GM19372 (cell line): ENCODE results near the gene HPCAL1.
A peak's percentile ranks its signal among the peaks of the same experiment; 100 is the strongest.

Experiments
- ATAC-seq: cut with Tn5 transposase; IDR thresholded peaks from one replicate; pipeline ENCODE4 v1.9.1; 2021; ENCODE audit warnings: mild to moderate bottlenecking, low read depth, moderate library complexity; ENCODE audit not compliant: unreplicated experiment

Gene HPCAL1

DNA sequence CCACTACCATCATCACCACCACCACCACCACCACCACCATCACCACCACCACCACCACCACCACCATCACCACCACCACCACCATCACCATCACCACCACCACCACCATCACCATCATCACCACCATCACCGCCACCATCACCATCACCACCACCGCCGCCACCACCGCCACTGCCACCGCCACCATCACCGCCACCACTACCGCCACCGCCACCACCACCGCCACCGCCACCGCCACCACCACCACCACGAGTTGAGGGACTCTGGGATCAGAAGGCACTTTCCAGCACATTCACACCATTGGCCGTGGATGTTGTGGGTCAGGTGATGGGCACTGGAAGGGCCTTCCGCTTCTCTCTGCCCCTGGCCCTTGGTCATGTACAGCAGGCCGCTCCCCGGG is 96.7 kb downstream of the HPCAL1 start:
- no peak for ATAC-seq

DNA sequence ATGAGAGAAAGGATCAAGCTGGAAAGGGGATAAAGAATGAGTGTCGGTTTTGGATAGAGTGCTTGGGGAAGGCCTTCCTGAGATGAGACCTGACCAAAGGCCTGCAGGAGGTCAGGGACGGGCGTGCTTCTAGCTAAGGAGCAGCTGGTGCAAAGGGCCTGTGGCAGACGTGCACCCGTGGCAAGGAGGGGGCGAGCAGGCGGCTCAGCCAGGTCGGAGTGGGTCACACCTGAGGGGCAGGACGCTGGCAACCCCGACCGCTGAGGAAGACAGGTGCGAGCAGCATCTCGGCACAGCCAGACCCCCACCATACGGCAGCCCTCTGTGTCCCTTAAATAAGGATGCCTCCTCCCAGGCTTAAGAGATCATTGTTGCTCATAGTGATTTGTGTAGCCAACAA is 97.3 kb downstream of the HPCAL1 start:
- no peak for ATAC-seq

DNA sequence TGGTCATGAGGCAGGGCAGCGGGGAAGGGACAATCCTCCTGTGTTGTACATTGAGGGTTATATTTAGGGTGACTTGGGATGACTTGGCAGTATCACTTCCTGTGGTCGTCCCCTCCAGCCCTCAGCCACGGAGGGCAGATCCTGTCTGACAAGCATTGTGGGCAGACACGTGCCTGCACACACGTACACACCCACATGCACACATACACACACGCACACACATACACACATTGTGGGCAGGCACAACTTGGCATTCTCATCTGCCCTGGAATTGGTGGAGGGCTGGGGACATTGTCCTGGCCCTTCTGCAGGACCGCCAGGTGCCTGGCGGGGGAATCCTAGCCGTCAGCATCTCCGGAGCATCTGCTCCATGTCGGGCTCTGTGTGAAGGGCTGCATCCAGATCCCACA is 97.9 kb downstream of the HPCAL1 start:
- no peak for ATAC-seq

DNA sequence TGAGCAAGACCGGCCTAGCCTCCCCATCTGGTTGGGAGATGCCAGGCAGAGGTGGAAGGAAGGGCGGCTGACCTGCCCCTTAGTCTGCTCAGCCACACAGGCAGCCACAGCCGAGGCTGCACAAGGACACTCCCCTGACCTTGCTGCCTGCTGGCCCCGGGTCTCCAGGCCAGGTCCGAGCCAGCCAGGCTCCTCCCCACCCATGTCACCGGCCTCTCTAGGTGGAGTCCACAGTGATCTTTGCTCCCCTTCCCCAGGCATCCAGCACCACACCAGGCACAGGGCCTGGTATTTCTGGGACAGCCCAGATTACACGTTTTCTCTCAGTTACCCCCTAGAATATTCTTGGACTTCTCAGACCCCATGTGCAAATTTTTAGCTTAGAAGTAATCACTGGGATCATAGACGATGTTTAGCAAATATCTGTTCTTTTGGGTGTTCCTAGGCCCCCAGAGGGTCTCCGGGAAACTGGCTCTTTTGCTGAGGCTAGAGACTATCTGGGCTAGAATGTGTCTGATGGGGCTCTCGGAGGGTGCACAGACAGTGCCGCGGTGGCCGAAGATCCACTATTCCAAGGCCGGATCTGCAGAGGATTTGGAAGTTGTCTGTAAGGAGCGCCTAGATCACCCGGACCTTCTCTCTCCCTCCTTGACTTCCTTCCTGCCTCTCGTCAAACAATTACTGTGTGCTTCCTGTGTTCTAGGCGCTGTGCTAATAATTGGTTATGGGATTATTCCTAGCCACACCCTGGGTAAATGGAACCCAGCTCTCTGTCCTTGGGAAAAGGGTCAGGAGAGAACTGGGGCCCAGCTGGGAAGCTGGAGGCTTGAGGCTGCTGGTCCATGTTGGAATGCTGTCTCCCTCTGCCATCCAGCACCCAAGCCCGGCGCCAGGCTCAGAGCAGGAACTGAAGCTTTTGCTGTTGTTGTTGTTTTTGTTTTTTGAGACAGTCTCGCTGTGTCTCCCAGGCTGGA is 98.6 kb downstream of the HPCAL1 start:
- no peak for ATAC-seq

DNA sequence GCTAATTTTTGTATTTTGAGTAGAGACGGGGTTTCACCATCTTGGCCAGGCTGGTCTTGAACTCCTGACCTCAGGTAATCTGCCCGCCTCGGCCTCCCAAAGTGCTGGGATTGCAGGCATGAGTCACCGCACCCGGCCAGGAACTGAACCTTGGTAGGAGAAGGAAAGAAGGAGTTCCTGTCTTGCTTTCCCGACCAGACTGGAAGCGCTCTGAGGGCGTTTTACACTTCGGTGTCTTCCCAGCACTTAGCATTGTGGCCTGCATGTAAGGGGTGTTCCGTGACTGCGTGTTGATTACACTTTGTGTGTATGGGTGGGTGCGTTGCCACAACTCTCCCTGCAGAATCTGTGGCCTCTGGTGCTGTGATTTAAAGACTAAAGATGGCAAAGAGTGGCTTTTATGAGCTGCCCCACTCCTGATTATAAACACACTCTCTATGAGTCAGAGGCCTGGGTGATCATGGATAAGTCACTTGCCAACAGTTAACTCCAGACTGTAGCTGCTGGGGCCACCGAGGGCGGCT is 99.4 kb downstream of the HPCAL1 start:
- no peak for ATAC-seq

DNA sequence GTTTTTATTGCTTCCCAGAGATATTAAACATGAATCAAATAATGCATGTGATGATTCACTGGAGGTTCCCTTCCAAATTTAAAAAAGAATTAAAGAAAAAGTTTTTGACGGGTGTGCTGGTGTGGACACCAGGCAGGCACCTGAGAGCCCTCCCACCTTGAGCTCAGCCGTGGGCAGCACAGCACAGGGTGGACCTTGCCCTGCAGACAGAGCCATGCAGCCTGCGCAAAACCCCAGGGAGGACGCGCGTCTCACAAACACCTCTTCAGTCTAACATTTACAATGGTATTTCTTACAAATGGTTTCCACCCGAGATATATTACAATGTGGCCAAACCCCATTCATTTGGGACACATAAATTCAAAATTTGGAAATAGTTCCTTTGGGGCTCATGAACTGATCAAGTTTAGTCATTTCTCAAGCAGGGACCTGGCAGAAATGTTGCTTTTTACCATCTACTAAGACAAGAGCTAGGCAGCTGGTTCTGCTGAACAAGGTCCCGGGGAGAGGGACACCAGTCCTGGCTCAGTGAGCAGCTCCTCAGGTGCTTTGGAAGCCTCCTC is 100.0 kb downstream of the HPCAL1 start:
- no peak for ATAC-seq

DNA sequence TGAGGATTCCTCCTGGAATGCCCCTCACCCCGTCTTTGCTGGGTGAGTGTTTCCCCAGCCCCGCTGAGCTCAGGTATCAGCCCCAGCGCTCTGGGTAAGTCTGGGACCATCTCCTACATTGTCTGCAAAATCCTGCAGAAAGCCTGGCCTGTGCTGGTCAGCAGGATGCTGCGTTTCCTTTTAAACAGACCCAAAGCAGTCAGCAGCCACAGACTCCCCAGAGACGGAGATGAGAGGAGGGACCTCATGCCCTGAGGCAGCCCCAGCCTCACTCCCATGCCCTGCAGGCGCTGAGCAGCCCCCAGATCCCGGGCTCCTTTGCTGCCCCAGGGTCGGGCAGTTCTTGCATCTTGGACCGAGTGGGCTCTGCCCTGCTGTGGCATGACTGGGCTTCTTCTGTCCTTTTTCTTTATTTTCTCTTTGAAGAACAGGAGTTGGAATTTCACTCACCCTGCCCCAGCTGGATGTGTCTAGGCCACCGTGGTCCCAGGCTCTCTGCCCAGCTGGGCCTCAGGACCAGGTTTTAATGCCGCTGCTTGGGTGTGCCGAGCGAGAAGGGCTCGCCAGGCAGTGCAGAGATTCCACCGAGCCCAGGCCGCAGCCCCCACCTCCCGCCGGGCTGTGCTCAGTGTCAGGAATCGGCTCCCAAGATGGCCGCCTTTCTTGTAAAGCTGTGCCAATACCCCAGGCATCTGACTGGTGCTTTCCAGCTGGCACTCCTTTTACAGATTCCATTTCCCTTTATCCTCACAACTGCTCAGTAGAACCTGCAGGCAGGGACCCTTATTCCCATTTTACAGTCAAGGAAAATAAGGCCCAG is 101.8 kb downstream of the HPCAL1 start:
- ATAC-seq: no peak

DNA sequence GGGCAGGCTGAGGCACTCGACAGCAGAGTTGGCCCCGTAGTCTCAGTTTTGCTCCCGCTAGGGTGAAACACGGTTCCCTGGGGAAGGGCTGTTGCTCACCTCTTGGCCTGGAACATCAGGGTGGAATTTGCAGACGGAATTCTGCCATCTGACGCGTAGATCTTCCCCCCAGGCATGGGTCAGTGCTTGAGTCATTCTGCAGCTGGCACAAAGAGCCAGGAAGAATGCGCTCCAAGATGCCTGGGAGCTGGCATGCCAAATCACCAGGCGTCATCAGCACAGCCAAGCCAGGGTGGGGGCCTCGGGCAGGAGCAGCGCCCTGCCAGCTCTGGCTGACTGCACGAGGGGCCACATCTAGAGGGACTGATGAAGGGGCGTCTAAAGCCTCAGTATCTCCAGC is 102.7 kb downstream of the HPCAL1 start:
- no peak for ATAC-seq

DNA sequence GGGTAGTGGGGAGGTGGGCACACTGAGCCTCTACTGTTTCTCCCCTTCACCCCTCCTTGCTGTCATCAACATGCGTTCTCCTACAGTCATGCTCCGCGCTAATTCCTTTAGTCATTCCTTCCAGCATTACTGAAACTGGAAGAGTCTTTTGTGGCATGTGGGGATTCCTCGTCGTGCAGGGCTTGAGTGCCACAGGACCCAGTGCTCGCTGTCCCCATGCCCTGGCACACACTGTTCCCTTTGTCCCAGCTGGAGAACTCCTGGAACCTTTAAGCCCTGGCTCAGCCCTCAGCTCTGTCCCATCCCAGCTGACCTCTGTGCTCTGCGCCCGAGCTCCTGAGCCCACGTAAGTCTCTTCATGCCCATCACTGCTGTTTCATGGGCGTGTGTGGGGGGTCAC is 103.3 kb downstream of the HPCAL1 start:
- no peak for ATAC-seq

DNA sequence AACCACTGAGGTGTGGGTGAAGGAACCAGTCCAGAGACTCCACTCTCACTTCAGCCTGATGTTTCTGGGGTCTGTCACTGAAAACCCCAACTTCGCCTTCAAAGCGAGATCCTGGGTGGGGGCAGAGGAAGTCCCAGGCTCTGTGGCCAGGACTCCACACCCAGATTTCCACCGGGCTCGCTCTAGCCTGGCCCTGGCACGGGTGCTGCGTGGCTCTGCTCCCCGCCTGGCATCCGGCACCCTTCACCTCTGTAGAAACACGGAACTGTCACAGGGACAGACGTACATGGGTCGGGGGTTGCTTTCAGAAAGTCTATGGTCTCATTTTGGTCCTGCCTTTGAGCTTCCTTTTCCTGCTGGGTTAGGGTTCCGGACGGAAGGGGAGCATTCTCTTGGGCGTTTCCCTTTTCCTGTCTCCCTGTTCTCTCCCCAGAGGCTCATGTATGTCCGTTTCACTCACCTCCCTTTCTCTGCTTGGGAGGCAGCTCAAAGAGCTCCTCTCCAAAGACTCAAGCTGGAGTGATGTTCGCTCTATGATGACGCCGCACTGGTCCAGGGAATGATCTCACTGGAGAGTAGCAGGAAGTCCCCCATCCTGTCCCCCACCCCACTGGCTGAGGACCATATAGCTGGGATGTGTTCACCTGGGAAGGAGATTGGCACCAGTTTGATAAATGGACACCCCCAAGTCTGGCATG is 103.9 kb downstream of the HPCAL1 start:
- ATAC-seq: no peak

DNA sequence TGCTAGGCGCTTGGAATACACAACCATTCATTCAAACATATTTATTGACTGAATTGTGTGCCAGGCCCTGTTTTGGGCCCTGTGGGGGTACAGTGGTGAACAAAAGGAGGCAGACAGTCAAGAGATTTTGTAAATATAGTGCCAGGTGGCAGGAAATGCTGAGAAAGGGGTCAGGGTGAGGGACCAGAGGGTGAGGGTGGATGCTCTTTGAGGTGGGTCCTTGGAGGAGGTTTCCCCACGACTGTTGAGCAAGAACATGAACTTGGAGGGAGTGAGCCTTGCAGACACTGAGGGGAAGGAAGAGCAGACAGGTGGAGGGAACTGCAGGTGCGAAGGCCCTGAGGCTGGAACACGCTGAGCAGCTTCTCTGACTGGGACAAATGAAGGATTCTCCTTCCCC is 104.7 kb downstream of the HPCAL1 start:
- no peak for ATAC-seq

DNA sequence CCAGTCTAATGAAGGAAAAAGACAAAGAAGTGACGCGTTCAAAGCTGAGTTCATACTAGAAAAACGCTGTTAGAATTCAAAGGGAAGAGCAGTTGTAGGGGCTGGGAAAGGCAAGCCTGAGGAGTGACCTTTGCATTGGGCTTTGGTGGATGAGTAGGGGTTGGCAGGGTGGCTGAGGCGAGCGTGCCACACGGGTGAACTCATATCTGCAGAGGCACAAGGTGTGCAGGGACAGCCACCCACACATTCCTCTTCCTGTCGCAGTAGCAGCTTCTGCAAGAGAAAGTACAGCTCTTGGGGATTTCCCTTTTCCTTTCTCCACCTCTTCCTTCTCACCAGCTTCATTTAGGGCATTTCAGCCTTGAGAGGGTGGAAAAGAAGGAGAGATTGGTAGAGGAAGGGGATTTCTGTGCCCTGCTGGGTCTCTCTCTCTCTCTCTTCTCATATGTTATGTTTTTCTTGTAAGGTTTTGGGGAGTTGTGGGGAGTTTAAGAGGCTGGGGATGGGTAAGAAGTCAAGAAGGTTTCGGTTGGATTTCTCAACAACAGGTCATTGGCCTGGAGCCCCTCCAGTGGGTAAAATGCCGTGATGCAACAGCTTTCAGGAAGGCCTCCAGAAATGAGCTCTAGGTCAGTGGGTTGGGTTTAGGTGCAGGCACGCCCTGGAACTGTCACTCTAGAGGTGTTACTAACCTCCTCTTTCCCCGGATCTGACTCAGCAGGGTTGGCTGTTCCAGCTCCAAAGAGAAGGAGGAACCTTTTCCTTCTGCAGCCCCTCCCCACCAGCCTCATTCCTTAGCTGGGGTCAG is 105.3 kb downstream of the HPCAL1 start:
- peak; percentile 25 for ATAC-seq

DNA sequence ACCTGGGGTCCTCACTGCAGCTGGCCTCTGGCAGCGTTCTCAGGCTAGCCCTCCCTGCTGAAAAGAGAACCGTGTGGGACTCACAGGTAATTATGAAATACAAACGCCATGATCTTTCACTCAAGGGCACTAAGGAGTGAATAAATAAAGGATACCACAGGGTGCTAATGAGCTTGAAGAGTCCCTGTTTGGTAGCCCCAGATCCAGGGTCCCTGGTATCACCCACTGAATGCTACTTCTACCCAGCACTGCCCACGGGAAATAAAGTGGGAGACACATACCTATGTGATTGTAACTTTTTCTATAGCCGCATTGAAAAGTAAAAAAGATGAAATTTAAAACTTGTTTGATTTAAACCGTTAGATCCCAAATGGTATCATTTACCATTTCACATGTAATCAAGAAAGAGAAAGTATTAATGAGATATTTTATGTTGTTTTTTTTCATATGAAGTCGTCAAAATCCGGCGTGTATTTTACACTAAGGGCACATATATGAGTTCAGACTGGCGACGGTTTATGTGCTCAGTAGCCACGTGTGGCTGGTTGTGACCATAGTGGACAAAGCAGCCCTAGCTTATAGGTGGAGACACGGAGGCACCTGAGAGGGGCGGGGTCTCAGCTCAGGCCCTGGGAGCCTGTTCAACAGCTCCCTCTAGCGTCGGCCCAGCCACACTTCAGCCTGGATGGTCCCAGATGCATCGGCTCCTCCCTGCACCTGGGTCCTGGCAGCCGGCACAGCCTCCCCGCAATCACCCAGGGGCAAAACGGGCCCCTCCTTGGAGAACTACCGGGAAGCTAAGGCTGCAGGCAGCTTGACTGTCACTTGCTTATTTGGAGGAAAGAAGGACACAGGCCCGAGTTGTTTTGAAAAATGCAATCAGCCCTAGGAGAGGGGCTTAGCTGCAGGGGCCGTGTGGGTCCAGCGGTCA is 106.2 kb downstream of the HPCAL1 start:
- ATAC-seq: peak; percentile 50

DNA sequence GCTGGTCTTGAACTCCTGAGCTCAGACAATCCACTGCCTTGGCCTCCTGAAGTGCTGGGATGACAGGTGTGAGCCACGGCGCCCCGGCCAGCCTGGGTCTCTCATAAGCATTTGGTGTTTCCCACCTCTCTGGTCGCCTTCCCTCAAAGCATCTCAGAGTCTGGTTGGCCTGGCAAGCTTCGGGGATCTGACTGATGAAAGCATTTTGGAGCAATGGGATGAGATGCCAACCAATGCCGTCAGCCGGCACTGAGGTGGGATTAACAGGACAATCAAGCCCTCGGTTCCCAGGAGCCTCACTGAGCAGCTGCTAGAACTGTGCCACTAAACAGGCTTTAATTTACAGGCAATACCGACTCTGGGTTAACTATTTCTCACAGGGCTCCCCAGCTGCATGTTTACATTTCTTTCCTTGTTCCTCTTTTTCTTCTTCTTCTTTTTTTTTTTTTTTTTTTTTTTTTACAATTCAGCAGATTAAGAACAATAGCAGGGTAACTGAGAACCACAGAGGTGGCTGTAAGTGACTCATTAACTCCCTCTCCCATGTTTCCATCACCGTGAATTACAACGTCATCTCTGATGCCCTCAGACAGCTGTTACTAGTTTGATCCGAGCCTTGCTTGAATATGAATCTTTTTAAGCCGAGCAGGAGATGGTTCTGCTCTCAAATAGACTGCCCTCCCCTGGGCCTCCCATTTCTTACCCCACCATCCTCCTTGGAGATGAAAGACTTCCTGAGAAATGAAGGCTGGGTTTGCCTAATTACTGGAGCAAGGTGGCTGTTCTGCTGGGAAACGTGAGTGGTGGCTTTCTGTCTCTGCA is 107.5 kb downstream of the HPCAL1 start:
- ATAC-seq: peak; percentile 65

DNA sequence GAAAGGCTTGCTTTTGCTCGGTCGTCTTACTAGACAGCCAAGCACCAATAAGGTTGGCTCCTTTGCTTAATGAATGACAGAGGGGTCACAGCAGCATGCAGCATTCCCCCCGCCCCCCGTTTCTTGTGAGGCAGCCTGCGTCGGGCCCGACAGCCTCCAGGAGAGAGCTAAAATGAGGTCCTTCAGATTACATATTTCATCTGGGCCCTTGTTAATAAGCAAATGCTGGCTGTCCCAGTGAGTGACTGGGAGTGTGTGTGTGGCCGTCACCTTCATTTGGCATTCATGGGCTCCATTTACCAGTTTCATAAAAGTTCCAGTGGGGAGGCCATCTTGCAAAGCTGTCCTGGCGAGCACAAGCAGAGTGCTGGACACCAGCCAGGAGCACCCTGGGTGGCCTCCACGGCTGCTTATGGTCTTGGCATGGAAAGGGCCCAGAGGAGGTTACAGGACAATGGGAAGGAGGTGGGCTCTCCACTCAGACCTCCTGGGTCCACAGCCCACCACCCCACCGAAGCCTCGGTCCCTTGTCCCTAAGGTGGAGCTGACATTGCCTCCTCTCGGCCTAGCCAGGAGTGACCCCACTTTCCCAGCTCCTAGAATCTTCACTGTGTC is 108.2 kb downstream of the HPCAL1 start:
- no peak for ATAC-seq

DNA sequence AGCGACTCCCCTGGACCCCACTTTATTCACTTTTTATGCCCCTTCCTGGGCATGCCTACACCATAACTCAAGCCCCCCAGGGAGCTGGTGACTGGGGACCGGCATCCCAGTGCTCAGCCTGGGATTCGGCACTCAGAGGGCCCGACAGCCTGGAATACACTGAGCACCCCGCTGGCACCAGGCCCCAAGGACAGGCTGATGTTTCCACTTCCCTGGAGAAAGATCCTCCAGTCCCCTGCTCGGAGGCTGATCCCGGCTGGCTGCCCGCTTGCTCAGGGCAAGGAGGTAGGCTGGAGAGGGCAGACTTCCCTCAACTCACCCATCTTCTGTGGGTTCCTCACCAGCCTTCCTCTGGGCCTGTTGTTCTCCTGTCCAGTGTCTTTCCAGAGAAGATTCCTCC is 108.9 kb downstream of the HPCAL1 start:
- no peak for ATAC-seq

DNA sequence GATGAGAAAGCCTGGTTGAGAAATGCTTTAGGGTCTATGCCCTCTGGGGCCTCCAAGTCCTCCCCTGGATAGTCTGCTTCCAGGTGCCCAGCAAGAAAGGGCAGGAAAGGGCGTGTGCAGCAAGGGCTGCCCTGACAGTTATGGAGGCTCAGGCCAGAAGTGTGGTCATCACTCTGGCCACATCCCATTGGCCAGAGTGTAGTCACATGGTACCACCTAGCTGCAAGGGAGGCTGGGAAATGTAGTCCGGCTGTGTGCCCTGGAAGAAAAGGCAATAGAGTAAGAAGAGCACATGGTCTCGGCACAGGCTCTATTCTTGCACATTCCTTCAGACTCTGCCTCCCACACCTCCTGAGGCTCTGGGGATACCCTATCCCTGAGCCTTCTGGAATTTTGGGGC is 109.7 kb downstream of the HPCAL1 start:
- no peak for ATAC-seq
